ENCODE measurements around the gene PI16. TPM values are rescaled to one million over a fixed set of nuclear protein-coding genes. Genes with fewer than 3 reads are reported as not detected.

Gene PI16
- total RNA-seq, 2 experiments from 2014 or later: 5.2 to 7.8 TPM

DNA sequence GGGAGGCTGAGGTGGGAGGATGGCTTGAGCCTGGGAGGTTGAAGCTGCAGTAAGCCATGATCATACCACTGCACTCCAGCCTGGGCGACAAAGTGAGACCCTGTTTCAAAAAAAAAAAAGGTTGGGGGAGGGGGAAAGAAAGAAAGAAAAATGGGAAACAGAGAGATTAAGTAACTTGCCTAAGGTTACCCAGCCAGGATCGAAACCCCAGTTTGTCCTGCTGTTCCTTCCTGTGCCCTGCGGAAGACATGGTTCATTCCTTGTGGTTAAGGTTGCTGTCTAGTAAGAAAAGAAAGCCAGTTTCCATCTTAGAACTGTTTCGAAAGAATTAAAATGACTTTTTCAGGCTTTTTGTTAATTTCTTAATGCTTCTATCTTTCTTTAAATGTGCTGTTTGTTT, 38.9 kb upstream of the PI16 start:
- intact Hi-C loops (cut with DNase I, micrococcal nuclease): loop anchor here in 1 of 2 experiments (5.0 kb wide), 1 partner anchor 42 kb away; no protein-coding TSS in a partner anchor

GRCh38 chr6:36916126-36916525, 38.4 kb upstream of the PI16 start:
- peaks cover 68% of the 10 kb centered on the region for H3K36me3 ChIP-seq (ENCODE audit: insufficient read depth, low read length)
- no peaks in the 10 kb centered on the region for H3K9me3 ChIP-seq (ENCODE audit: control insufficient read depth in 1 of 2, insufficient read depth in 1 of 2, low read length in 2 of 2)
- H3K4me1 ChIP-seq (ENCODE audit: insufficient read depth, low read length): peaks cover 37% of the 10 kb centered on the region
- H3K27me3 Mint-ChIP-seq: no peaks in the 10 kb centered on the region
- ATAC-seq (ENCODE audit: poor library complexity) (no peak), DNase-seq (no peak)
- H3K4me1 Mint-ChIP-seq (ENCODE audit: low read depth): peaks cover 31% of the 10 kb centered on the region
- H3K27ac ChIP-seq (ENCODE audit: low read depth in 1 of 2, low read length in 2 of 2): no peak overlapping the region
- H3K36me3 Mint-ChIP-seq (ENCODE audit: low read depth): peaks cover 83% of the 10 kb centered on the region
- TF ChIP-seq, protein P1, sequence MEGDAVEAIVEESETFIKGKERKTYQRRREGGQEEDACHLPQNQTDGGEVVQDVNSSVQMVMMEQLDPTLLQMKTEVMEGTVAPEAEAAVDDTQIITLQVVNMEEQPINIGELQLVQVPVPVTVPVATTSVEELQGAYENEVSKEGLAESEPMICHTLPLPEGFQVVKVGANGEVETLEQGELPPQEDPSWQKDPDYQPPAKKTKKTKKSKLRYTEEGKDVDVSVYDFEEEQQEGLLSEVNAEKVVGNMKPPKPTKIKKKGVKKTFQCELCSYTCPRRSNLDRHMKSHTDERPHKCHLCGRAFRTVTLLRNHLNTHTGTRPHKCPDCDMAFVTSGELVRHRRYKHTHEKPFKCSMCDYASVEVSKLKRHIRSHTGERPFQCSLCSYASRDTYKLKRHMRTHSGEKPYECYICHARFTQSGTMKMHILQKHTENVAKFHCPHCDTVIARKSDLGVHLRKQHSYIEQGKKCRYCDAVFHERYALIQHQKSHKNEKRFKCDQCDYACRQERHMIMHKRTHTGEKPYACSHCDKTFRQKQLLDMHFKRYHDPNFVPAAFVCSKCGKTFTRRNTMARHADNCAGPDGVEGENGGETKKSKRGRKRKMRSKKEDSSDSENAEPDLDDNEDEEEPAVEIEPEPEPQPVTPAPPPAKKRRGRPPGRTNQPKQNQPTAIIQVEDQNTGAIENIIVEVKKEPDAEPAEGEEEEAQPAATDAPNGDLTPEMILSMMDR (IDR thresholded peaks at IDR 0.05): no peak
- ChIA-PET POLR2A (no interaction called here), CTCF (interaction anchor here (4.5 kb wide), 1 partner anchor 31 kb away, joined by 23 read pairs; the partner anchor contains the start of gene C6orf89)
- peak overlapping the region; percentile 82 for H3K27ac Mint-ChIP-seq
- intact Hi-C loops (cut with DNase I, micrococcal nuclease): loop anchor here in 1 of 2 experiments (5.0 kb wide), 1 partner anchor 41 kb away; no protein-coding TSS in a partner anchor
- no peak overlapping the region for H3K4me3 Mint-ChIP-seq
- no peak overlapping the region for H3K4me3 ChIP-seq (ENCODE audit: low read length)
- no peaks in the 10 kb centered on the region for H3K9me3 Mint-ChIP-seq
- H3K27me3 ChIP-seq (ENCODE audit: control insufficient read depth in 1 of 2, insufficient read depth in 2 of 2, low read length in 2 of 2): no peaks in the 10 kb centered on the region

More for the DNA sequence above, 38.9 kb upstream of the PI16 start:
- Histone ChIP-seq H3K27ac (ENCODE audit: low read depth in 1 of 2, low read length in 2 of 2) (no peak overlapping the region), H3K9me3 (ENCODE audit: control insufficient read depth in 1 of 2, insufficient read depth in 1 of 2, low read length in 2 of 2) (no peaks in the 10 kb centered on the region), H3K36me3 (ENCODE audit: insufficient read depth, low read length) (peaks cover 63% of the 10 kb centered on the region), H3K4me3 (ENCODE audit: low read length) (no peak overlapping the region), H3K4me1 (ENCODE audit: insufficient read depth, low read length) (peaks cover 38% of the 10 kb centered on the region), H3K27me3 (ENCODE audit: control insufficient read depth in 1 of 2, insufficient read depth in 2 of 2, low read length in 2 of 2) (no peaks in the 10 kb centered on the region)
- ChIA-PET POLR2A (no interaction called here), CTCF (interaction anchor here (4.5 kb wide), 1 partner anchor 30 kb away, joined by 23 read pairs; the partner anchor contains the start of gene C6orf89)
- Mint-ChIP-seq H3K4me1 (ENCODE audit: low read depth) (peaks cover 31% of the 10 kb centered on the region), H3K27me3 (no peaks in the 10 kb centered on the region), H3K4me3 (no peak overlapping the region), H3K36me3 (ENCODE audit: low read depth) (peaks cover 81% of the 10 kb centered on the region), H3K27ac (peak overlapping the region; percentile 82), H3K9me3 (no peaks in the 10 kb centered on the region)
- no peak for DNase-seq
- TF ChIP-seq, protein P1 (IDR thresholded peaks at IDR 0.05): no peak
- ATAC-seq (ENCODE audit: poor library complexity): no peak

- peaks cover 81% of the 10 kb centered on the region for H3K36me3 Mint-ChIP-seq (ENCODE audit: low read depth)
- H3K9me3 ChIP-seq (ENCODE audit: control insufficient read depth in 1 of 2, insufficient read depth in 1 of 2, low read length in 2 of 2): no peaks in the 10 kb centered on the region
- H3K4me3 ChIP-seq (ENCODE audit: low read length): no peak overlapping the region
- H3K27ac Mint-ChIP-seq: no peak overlapping the region
- TF ChIP-seq, protein P1 (IDR thresholded peaks at IDR 0.05): no peak
- no peaks in the 10 kb centered on the region for H3K27me3 Mint-ChIP-seq
- intact Hi-C loops (cut with DNase I, micrococcal nuclease): loop anchor here in 1 of 2 experiments (5.0 kb wide), 1 partner anchor 40 kb away; no protein-coding TSS in a partner anchor
- H3K4me1 Mint-ChIP-seq (ENCODE audit: low read depth): peaks cover 18% of the 10 kb centered on the region
- H3K4me1 ChIP-seq (ENCODE audit: insufficient read depth, low read length): peaks cover 21% of the 10 kb centered on the region
- H3K4me3 Mint-ChIP-seq: no peak overlapping the region
- ChIA-PET POLR2A (no interaction called here), CTCF (no interaction called here)
- H3K27ac ChIP-seq (ENCODE audit: low read depth in 1 of 2, low read length in 2 of 2): no peak overlapping the region
- DNase-seq: no peak
- peaks cover 75% of the 10 kb centered on the region for H3K36me3 ChIP-seq (ENCODE audit: insufficient read depth, low read length)
- no peak for ATAC-seq (ENCODE audit: poor library complexity)
- H3K27me3 ChIP-seq (ENCODE audit: control insufficient read depth in 1 of 2, insufficient read depth in 2 of 2, low read length in 2 of 2): no peaks in the 10 kb centered on the region
- H3K9me3 Mint-ChIP-seq: no peaks in the 10 kb centered on the region
Observed at GRCh38 chr6:36917541-36918193, 36.9 kb upstream of the PI16 start.
